Kidney (tissue), 22 donors: Measurements from ENCODE around the gene CHKB. TPM values are rescaled to one million over a fixed set of nuclear protein-coding genes. Genes with fewer than 3 reads are reported as not detected.
A peak's percentile ranks its signal among the peaks of the same experiment; 100 is the strongest.

Source experiments
- DNase-seq, 5 donors: peaks; one replicate each; pipeline ENCODE4 v3.0.0-alpha.2; 2013 to 2020
- FAIRE-seq: peaks from 2 replicates; lab custom pipeline; 2012; peaks lifted over from hg19 to GRCh38; lab: Jason Lieb, UNC
- H3K27ac ChIP-seq, 2 donors: one replicate each; pipeline ENCODE4 v1.7.0; 2013; ENCODE audit warnings: low read depth in 2 of 2, low read length in 2 of 2, inconsistent platforms in 1 of 2
- H3K27me3 ChIP-seq: one replicate; pipeline ENCODE4 v1.7.1; 2013; ENCODE audit warnings: low read length, inconsistent platforms; ENCODE audit not compliant: control insufficient read depth, insufficient read depth
- H3K36me3 ChIP-seq, 3 donors: one replicate each; pipeline versions ENCODE4 v1.7.0 to v1.7.1; 2013; ENCODE audit warnings: low read length in 3 of 3, control low read depth in 1 of 3, inconsistent platforms in 1 of 3; ENCODE audit not compliant: insufficient read depth in 3 of 3, control insufficient read depth in 2 of 3
- H3K4me1 ChIP-seq, 3 donors: one replicate each; pipeline versions ENCODE4 v1.7.0 to v1.7.1; 2013; ENCODE audit warnings: low read length in 3 of 3, inconsistent platforms in 1 of 3, low read depth in 1 of 3; ENCODE audit not compliant: control insufficient read depth in 2 of 3, insufficient read depth in 2 of 3
- H3K4me3 ChIP-seq, 3 donors: one replicate each; pipeline versions ENCODE4 v1.7.0 to v1.8.1; 2013; ENCODE audit warnings: low read length in 3 of 3, control low read depth in 1 of 3, inconsistent platforms in 1 of 3
- H3K9ac ChIP-seq, 3 donors: one replicate each; pipeline versions ENCODE4 v1.7.0 to v1.7.1; 2013; ENCODE audit warnings: low read length in 3 of 3, control low read depth in 1 of 3, inconsistent platforms in 1 of 3
- H3K9me3 ChIP-seq, 3 donors: one replicate each; pipeline versions ENCODE4 v1.7.0 to v1.7.1; 2013; ENCODE audit warnings: low read length in 3 of 3, control low read depth in 1 of 3, inconsistent platforms in 1 of 3; ENCODE audit not compliant: control insufficient read depth in 2 of 3, insufficient read depth in 1 of 3
- intact Hi-C: fragments of 100-400 bp; cut with DNase I; formaldehyde crosslinking; loops from one replicate; pipeline ENCODE4 v1.11.1; 2022
- long read RNA-seq, 10 donors: library from polyadenylated mRNA in 1 of 10; unstranded in 1 of 10; transcript quantifications; one replicate each; pipeline ENCODE4 v2.0.0 and lab custom pipeline, GENCODE V29; 2021 to 2026
- polyA plus RNA-seq: library from polyadenylated mRNA; stranded (reverse); fragments of 350-450 nt; fragmentation: Illumina TruSeq; extraction: RNeasy Lipid Tissue Mini Kit (QIAGEN cat#74804); gene quantifications from one replicate; pipeline ENCODE4 v1.2.3, GENCODE V29; 2014; ENCODE audit warnings: low read depth, low replicate concordance; ENCODE audit not compliant: insufficient read depth
- total RNA-seq: library from RNA; stranded (reverse); fragmentation: NEBNext Ultra II Directional; extraction: Animal tissue kit (Norgen Biotek cat#: 25700); gene quantifications from one replicate; pipeline ENCODE4 v1.2.1, GENCODE V29; 2021
- TF ChIP-seq, protein P1 (sequence below): IDR thresholded peaks from 3 replicates; pipeline ENCODE4 v1.5.1; 2012; ENCODE audit warnings: mild to moderate bottlenecking, moderate library complexity, borderline replicate concordance; ENCODE audit not compliant: insufficient read depth; ENCODE audit errors: extremely low read depth
- donor health status: control.
- donor health status: control.
- donor health status: control.
- donor health status: control.
- donor health status: control.
- donor health status: DM: yes; HTN: yes; CAD: no.
- donor health status: Normal renal cell carcinoma (clear cell type).

CHKB gene, protein sequence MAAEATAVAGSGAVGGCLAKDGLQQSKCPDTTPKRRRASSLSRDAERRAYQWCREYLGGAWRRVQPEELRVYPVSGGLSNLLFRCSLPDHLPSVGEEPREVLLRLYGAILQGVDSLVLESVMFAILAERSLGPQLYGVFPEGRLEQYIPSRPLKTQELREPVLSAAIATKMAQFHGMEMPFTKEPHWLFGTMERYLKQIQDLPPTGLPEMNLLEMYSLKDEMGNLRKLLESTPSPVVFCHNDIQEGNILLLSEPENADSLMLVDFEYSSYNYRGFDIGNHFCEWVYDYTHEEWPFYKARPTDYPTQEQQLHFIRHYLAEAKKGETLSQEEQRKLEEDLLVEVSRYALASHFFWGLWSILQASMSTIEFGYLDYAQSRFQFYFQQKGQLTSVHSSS
- total RNA-seq (91.7 TPM), polyA plus RNA-seq (73.0 TPM)
- long read RNA-seq, donor 1, partial matches to known transcripts = 0 of 6 reads
- long read RNA-seq, donor 1, other reads (novel, unspliced or antisense) = 0 of 6 reads
- long read RNA-seq, donor 2, transcript CHKB-201 (11 exons, 1,638 nt) = major isoform, 8 of 15 reads
- long read RNA-seq, donor 2, partial matches to known transcripts = 5 of 15 reads
- long read RNA-seq, donor 2, other reads (novel, unspliced or antisense) = 0 of 15 reads
- long read RNA-seq, donor 3, transcript CHKB-201 (11 exons, 1,638 nt) = major isoform, 10 of 15 reads
- long read RNA-seq, donor 3, partial matches to known transcripts = 0 of 15 reads
- long read RNA-seq, donor 3, other reads (novel, unspliced or antisense) = 0 of 15 reads
- long read RNA-seq, donor 4, transcript CHKB-201 (11 exons, 1,638 nt) = major isoform, 7 of 10 reads
- long read RNA-seq, donor 4, partial matches to known transcripts = 0 of 10 reads
- long read RNA-seq, donor 4, other reads (novel, unspliced or antisense) = 0 of 10 reads
- long read RNA-seq, donor 5, partial matches to known transcripts = 0 of 1 reads
- long read RNA-seq, donor 5, other reads (novel, unspliced or antisense) = 0 of 1 reads
- long read RNA-seq, donor 6, partial matches to known transcripts = 0 of 2 reads
- long read RNA-seq, donor 6, other reads (novel, unspliced or antisense) = 0 of 2 reads
- long read RNA-seq, donor 7, transcript CHKB-212 (9 exons, 2,069 nt) = minor isoform, 25 of 86 reads
- long read RNA-seq, donor 7, transcript CHKB-201 (11 exons, 1,638 nt) = major isoform, 28 of 86 reads
- long read RNA-seq, donor 7, transcript CHKB-208 (8 exons, 2,114 nt) = minor isoform, 10 of 86 reads
- long read RNA-seq, donor 7, partial matches to known transcripts = 13 of 86 reads
- long read RNA-seq, donor 7, other reads (novel, unspliced or antisense) = 8 of 86 reads
- long read RNA-seq, donor 8, partial matches to known transcripts = 39 of 57 reads
- long read RNA-seq, donor 8, other reads (novel, unspliced or antisense) = 13 of 57 reads
- long read RNA-seq, donor 9, transcript CHKB-201 (11 exons, 1,638 nt) = major isoform, 8 of 9 reads
- long read RNA-seq, donor 9, partial matches to known transcripts = 0 of 9 reads
- long read RNA-seq, donor 9, other reads (novel, unspliced or antisense) = 0 of 9 reads
- long read RNA-seq, donor 10, transcript CHKB-201 (11 exons, 1,638 nt) = major isoform, 7 of 8 reads
- long read RNA-seq, donor 10, partial matches to known transcripts = 0 of 8 reads
- long read RNA-seq, donor 10, other reads (novel, unspliced or antisense) = 0 of 8 reads

DNA sequence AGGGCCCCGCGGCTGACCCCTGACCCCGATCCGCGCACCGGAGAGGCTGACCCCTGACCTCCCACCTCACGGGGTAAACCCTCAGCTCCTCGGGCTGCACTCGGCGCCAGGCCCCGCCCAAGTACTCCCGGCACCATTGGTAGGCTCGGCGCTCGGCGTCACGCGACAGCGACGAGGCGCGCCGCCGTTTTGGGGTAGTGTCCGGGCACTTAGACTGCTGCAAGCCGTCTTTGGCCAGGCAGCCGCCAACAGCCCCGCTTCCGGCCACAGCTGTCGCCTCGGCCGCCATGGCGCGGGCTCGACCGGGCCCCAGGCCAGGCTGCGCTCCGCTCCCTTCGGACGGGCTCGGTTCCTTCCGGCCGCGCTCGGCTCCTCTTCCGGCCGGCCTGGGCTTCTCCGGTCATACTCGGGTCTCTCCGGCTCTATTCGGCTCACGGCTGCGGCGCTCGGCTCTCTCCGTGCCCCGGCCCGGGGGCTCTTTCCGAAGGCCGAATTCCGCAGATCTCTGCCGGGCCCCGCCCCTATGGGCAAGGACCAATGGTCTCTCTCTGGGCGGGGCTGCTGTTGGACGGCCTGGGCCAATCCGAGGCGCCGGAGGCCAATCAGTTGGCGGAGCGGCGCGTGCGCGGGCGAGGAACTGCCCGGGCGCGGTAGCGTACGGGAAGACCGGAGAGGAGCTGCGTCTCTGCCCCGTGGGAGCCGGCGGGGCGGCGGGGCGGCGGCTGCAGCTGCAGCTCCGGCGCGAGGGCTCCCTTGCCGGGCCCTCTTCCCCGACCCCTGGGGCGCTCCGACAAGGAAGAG lies at the start of gene CHKB:
TSS of gene CHKB (minus strand) at position 357 of the 801 bp plus-strand sequence. CDS start at position 289, 68 bp downstream.
- DNase-seq (peak; percentile 99 to 100 (median 99)), FAIRE-seq (peak; percentile 93)
- intact Hi-C loops = no loop called here
- Histone ChIP-seq H3K4me1 (peaks cover 0 to 18% (median 0%) of the 10 kb centered on the region in 3 donors), H3K9ac (peak within 1 kb of the TSS; percentile 59 to 93 (median 90)), H3K4me3 (peak within 1 kb of the TSS; percentile 68 to 83 (median 83)), H3K27ac (peak within 1 kb of the TSS; percentile 94 to 99), H3K9me3 (no peaks in the 10 kb centered on the region), H3K27me3 (no peaks in the 10 kb centered on the region), H3K36me3 (peaks cover 0 to 4% (median 0%) of the 10 kb centered on the region in 3 donors)
- TF ChIP-seq, protein P1, sequence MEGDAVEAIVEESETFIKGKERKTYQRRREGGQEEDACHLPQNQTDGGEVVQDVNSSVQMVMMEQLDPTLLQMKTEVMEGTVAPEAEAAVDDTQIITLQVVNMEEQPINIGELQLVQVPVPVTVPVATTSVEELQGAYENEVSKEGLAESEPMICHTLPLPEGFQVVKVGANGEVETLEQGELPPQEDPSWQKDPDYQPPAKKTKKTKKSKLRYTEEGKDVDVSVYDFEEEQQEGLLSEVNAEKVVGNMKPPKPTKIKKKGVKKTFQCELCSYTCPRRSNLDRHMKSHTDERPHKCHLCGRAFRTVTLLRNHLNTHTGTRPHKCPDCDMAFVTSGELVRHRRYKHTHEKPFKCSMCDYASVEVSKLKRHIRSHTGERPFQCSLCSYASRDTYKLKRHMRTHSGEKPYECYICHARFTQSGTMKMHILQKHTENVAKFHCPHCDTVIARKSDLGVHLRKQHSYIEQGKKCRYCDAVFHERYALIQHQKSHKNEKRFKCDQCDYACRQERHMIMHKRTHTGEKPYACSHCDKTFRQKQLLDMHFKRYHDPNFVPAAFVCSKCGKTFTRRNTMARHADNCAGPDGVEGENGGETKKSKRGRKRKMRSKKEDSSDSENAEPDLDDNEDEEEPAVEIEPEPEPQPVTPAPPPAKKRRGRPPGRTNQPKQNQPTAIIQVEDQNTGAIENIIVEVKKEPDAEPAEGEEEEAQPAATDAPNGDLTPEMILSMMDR = no peak

DNA sequence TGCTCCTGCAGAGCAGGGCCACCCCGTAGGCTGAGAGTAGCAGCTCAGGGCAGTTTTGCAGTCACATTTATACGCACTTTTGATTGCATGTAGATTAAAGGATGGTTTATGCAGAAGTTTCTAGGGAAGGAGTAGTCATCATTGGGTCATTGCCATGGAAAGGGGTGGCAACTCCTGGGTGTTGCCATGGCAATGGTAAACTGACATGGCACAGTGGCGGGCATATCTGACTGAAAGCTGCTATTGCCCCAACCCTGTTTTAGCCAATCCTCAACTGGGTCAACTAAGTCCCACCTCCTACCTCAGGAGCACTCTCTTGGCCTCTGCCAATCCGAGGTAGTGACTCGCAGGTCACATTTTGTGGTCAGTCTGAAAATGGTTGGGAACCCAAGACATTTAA lies 47.7 kb upstream of the CHKB start:
- peaks cover 3% of the 10 kb centered on the region for H3K27me3 ChIP-seq
- no peak overlapping the region for H3K4me3 ChIP-seq
- no peak for DNase-seq
- H3K9me3 ChIP-seq = no peaks in the 10 kb centered on the region
- FAIRE-seq = no peak
- H3K9ac ChIP-seq = no peak overlapping the region
- no peaks in the 10 kb centered on the region for H3K36me3 ChIP-seq
- intact Hi-C loops = no loop called here
- peaks cover 5 to 10% (median 6%) of the 10 kb centered on the region in 3 donors for H3K4me1 ChIP-seq
- TF ChIP-seq, protein P1 = no peak
- no peak overlapping the region for H3K27ac ChIP-seq
